GM12878 (cell line): ENCODE measurements around the gene ALG2. TPM values are rescaled to one million over a fixed set of nuclear protein-coding genes. Genes with fewer than 3 reads are reported as not detected.

Experiments
- ATAC-seq: fragments of 200-7000 bp; cut with Tn5 transposase; 3 replicates; pipeline ENCODE4 v1.9.1; 2020; ENCODE audit warnings: mild to moderate bottlenecking, moderate library complexity
- BruUV-seq: library from RNA; stranded (reverse); fragments of 400-500 nt; replicated peaks from 2 replicates; lab custom pipeline; 2021; lab: Mats Ljungman, UMichigan
- CTCF ChIA-PET: fragments of 300-600 bp; sonication (Branson Sonifier 250); formaldehyde crosslinking; extraction: SDS; loops from one replicate; lab custom pipeline; 2021; ENCODE audit warnings: inconsistent platforms; lab: Yijun Ruan, JAX
- POLR2A ChIA-PET: fragments of 350-600 bp; formaldehyde crosslinking; extraction: SDS; loops from one replicate; lab custom pipeline; 2021; ENCODE audit warnings: inconsistent platforms; lab: Charles Lee
- RAD21 ChIA-PET: fragments of 300-600 bp; sonication (Branson Sonifier 250); formaldehyde crosslinking; loops from one replicate; lab custom pipeline; 2023; ENCODE audit warnings: antibody characterized with exemption; ENCODE audit not compliant: unreplicated experiment; lab: Charles Lee
- SMC1A ChIA-PET: fragments of 300-600 bp; sonication (Branson Sonifier 250); formaldehyde crosslinking; loops from one replicate; lab custom pipeline; 2023; ENCODE audit not compliant: unreplicated experiment, uncharacterized antibody; lab: Charles Lee
- DNase-seq: peaks from one replicate; pipeline ENCODE4 v3.0.0-alpha.2; 2011; ENCODE audit warnings: low read depth, low spot score
- FAIRE-seq: peaks from 3 replicates; lab custom pipeline; 2011; peaks lifted over from hg19 to GRCh38; lab: Jason Lieb, UNC
- H2AFZ ChIP-seq: 2 replicates; pipeline ENCODE4 v1.6.0; 2011; ENCODE audit warnings: low read depth, low read length, control low read depth; ENCODE audit not compliant: control insufficient read depth
- H3K27ac ChIP-seq: 2 replicates; pipeline ENCODE4 v1.5.1; 2011; ENCODE audit warnings: control low read depth; ENCODE audit not compliant: control insufficient read depth, insufficient read depth
- H3K27me3 ChIP-seq, 2 experiments: replicated peaks in 1 of 2; 2 replicates each; pipeline versions ENCODE4 v1.6.0 to v1.6.1; 2011; ENCODE audit warnings: low read length in 1 of 2; ENCODE audit not compliant: control insufficient read depth in 2 of 2, insufficient read depth in 2 of 2
- H3K36me3 ChIP-seq, 2 experiments: 2 replicates each; pipeline ENCODE4 v1.5.1; 2011; ENCODE audit warnings: low read length in 1 of 2; ENCODE audit not compliant: control insufficient read depth in 2 of 2, insufficient read depth in 2 of 2
- H3K4me1 ChIP-seq: 2 replicates; pipeline ENCODE4 v1.6.1; 2011; ENCODE audit warnings: mild to moderate bottlenecking, low read length, moderate library complexity, mixed read lengths; ENCODE audit not compliant: control insufficient read depth, insufficient read depth
- H3K4me2 ChIP-seq: 2 replicates; pipeline ENCODE4 v1.6.0; 2011; ENCODE audit warnings: control low read depth; ENCODE audit not compliant: control insufficient read depth, insufficient read depth
- H3K4me3 ChIP-seq: fragments of 200-600 bp; sonication (generic); 2 replicates; pipeline ENCODE4 v1.5.1; 2016
- H3K79me2 ChIP-seq: 2 replicates; pipeline ENCODE4 v1.6.0; 2011; ENCODE audit warnings: low read length; ENCODE audit not compliant: control insufficient read depth, insufficient read depth
- H3K9ac ChIP-seq: 2 replicates; pipeline ENCODE4 v1.8.0; 2011; ENCODE audit warnings: low read length, control low read depth, mixed read lengths; ENCODE audit not compliant: control insufficient read depth, insufficient read depth
- H3K9me3 ChIP-seq: replicated peaks from 3 replicates; pipeline ENCODE4 v1.5.1; 2011; ENCODE audit warnings: mild to moderate bottlenecking, low read length; ENCODE audit not compliant: control insufficient read depth, insufficient read depth
- H4K20me1 ChIP-seq: 2 replicates; pipeline ENCODE4 v1.6.0; 2011; ENCODE audit not compliant: control insufficient read depth, insufficient read depth
- CBX5 ChIP-seq: sonication (generic); IDR thresholded peaks from 2 replicates; pipeline ENCODE4 v1.6.1; 2016; ENCODE audit warnings: low read depth, moderate library complexity, mild to moderate bottlenecking, inconsistent platforms
- CHD1 ChIP-seq: IDR thresholded peaks from 2 replicates; pipeline ENCODE4 v1.6.1; 2012; ENCODE audit warnings: low read depth, low read length, improper control_type of control experiment
- CHD4 ChIP-seq: fragments of 200-600 bp; sonication (generic); IDR thresholded peaks from 2 replicates; pipeline ENCODE4 v1.6.1; 2016; ENCODE audit warnings: mild to moderate bottlenecking
- CUX1 ChIP-seq: IDR thresholded peaks from 2 replicates; pipeline ENCODE4 v1.6.1; 2012; ENCODE audit warnings: improper control_type of control experiment, low read depth, low read length; ENCODE audit not compliant: insufficient replicate concordance
- GABPA ChIP-seq: IDR thresholded peaks from 2 replicates; pipeline ENCODE4 v1.6.1; 2014; ENCODE audit warnings: antibody characterized with exemption, low read depth, mild to moderate bottlenecking, inconsistent platforms
- IKZF2 ChIP-seq, 2 experiments: fragments of 450-650 bp; IDR thresholded peaks; 2 replicates each; pipeline ENCODE4 v1.6.1; 2017; ENCODE audit warnings: mild to moderate bottlenecking in 2 of 2, moderate library complexity in 2 of 2
- MEF2A ChIP-seq: IDR thresholded peaks from 2 replicates; pipeline ENCODE4 v1.6.1; 2011; ENCODE audit warnings: low read depth, mild to moderate bottlenecking, low read length, moderate library complexity; ENCODE audit not compliant: insufficient read depth
- STAT3 ChIP-seq: IDR thresholded peaks from 2 replicates; pipeline ENCODE4 v1.6.1; 2011; ENCODE audit warnings: low read depth, low read length, improper control_type of control experiment
- ZNF384 ChIP-seq: IDR thresholded peaks from 2 replicates; pipeline ENCODE4 v1.6.1; 2012; ENCODE audit warnings: low read depth, mild to moderate bottlenecking, low read length, improper control_type of control experiment, borderline replicate concordance
- in situ Hi-C: fragments of 300-500 bp; cut with MboI; formaldehyde crosslinking; loops from 9 replicates; pipeline ENCODE4 v1.14.3; 2018; ENCODE audit warnings: mixed read lengths
- intact Hi-C: fragments of 100-400 bp; cut with micrococcal nuclease; formaldehyde crosslinking; loops from one replicate; pipeline ENCODE4 v1.14.2; 2022; ENCODE audit not compliant: unreplicated experiment
- polyA plus RNA-seq, 11 experiments: library from polyadenylated mRNA; depleted of rRNA in 4 of 11; unstranded in 6 of 11; stranded (reverse) in 5 of 11; fragments of >200 nt; fragmentation: Nextera tagmentation in 4 of 11; fragmentation: Illumina TruSeq in 1 of 11; extraction: Ambion mirVana in 4 of 11; extraction: Trizol in 1 of 11; gene quantifications; 1 replicate in 1 of 11; 2 replicates in 10 of 11; pipeline versions ENCODE4 v1.2.1 to v1.2.3, GENCODE V29; 2011 to 2016; ENCODE audit warnings: inconsistent platforms in 2 of 11, missing spikeins in 2 of 11, low read depth in 1 of 11
- total RNA-seq, 4 experiments: library from RNA; depleted of rRNA in 3 of 4; stranded (reverse); fragments of >200 nt in 3 of 4; fragmentation: Illumina TruSeq in 1 of 4; extraction: Trizol in 1 of 4; gene quantifications; 2 replicates each; pipeline versions ENCODE4 v1.2.1 to v1.2.3, GENCODE V29; 2013 to 2021
- TF ChIP-seq, protein P1 (sequence below): fragments of 450-650 bp; formaldehyde crosslinking; IDR thresholded peaks from 2 replicates; pipeline ENCODE4 v1.5.0; 2022; ENCODE audit warnings: mild to moderate bottlenecking, missing genetic modification characterization

Gene ALG2
- total and polyA plus RNA-seq, 10 of the 15 experiments (the other 5 are each of a cell fraction or from before 2014, with no cell fraction given): 8.8 to 52.5 (median 38.6) TPM

- no peaks in the 10 kb centered on the region for H3K27me3 ChIP-seq
- no peak for ATAC-seq
- ChIA-PET POLR2A (interaction anchor here (0.6 to 1.2 kb wide), 3 partner anchors 16 to 355 kb away, joined by 3 to 5 read pairs (median 3); no protein-coding TSS in a partner anchor), CTCF (interaction anchor here (1.0 kb wide), 1 partner anchor 16 kb away, joined by 3 read pairs; no protein-coding TSS in a partner anchor), RAD21 (interaction anchor here (0.8 to 2.1 kb wide), 2 partner anchors 16 to 27 kb away, joined by 3 to 5 read pairs; no protein-coding TSS in a partner anchor), SMC1A (interaction anchor here (0.9 to 9.0 kb wide), 5 partner anchors 8 to 35 kb away, joined by 3 to 143 read pairs (median 6); no protein-coding TSS in a partner anchor)
- H3K27ac ChIP-seq: no peak overlapping the region
- no peak overlapping the region for H3K9ac ChIP-seq
- no peak overlapping the region for H3K4me2 ChIP-seq
- in situ Hi-C loops: no loop called here
- no peak overlapping the region for H2AFZ ChIP-seq
- H4K20me1 ChIP-seq: no peaks in the 10 kb centered on the region
- FAIRE-seq: no peak
- peaks cover 7% of the 10 kb centered on the region; the same call in 2 of the 3 replicates for H3K9me3 ChIP-seq
- no peak for DNase-seq
- no peak for TF ChIP-seq MEF2A
- TF ChIP-seq ZNF384: no peak
- TF ChIP-seq STAT3: no peak
- TF ChIP-seq, protein P1, sequence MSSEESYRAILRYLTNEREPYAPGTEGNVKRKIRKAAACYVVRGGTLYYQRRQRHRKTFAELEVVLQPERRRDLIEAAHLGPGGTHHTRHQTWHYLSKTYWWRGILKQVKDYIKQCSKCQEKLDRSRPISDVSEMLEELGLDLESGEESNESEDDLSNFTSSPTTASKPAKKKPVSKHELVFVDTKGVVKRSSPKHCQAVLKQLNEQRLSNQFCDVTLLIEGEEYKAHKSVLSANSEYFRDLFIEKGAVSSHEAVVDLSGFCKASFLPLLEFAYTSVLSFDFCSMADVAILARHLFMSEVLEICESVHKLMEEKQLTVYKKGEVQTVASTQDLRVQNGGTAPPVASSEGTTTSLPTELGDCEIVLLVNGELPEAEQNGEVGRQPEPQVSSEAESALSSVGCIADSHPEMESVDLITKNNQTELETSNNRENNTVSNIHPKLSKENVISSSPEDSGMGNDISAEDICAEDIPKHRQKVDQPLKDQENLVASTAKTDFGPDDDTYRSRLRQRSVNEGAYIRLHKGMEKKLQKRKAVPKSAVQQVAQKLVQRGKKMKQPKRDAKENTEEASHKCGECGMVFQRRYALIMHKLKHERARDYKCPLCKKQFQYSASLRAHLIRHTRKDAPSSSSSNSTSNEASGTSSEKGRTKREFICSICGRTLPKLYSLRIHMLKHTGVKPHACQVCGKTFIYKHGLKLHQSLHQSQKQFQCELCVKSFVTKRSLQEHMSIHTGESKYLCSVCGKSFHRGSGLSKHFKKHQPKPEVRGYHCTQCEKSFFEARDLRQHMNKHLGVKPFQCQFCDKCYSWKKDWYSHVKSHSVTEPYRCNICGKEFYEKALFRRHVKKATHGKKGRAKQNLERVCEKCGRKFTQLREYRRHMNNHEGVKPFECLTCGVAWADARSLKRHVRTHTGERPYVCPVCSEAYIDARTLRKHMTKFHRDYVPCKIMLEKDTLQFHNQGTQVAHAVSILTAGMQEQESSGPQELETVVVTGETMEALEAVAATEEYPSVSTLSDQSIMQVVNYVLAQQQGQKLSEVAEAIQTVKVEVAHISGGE: no peak
- TF ChIP-seq CHD4: no peak
- TF ChIP-seq CUX1: no peak
- no peak for TF ChIP-seq IKZF2 (IDR thresholded peaks at IDR 0.05)
- no peak for TF ChIP-seq GABPA
- TF ChIP-seq CHD1: no peak
- TF ChIP-seq CBX5: no peak
- H3K79me2 ChIP-seq: no peaks in the 10 kb centered on the region; the same call in 1 of the 2 replicates
- BruUV-seq: no TSS peak
- H3K4me3 ChIP-seq: no peak overlapping the region
- H3K36me3 ChIP-seq: peaks cover 0 to 3% of the 10 kb centered on the region in 2 experiments; a peak in 2 of 4 replicates
- peaks cover 46% of the 10 kb centered on the region for H3K4me1 ChIP-seq
- intact Hi-C loops: loop anchor here (5.0 kb wide), 1 partner anchor 56 kb away; no protein-coding TSS in a partner anchor
These were observed 16.6 kb upstream of the ALG2 start for GRCh38 chr9:99238331-99238730.
